ENCODE data around the gene ABCC9.
"Not testable (repeated sequence)": the region's sequence is repeated elsewhere in the genome, so short reads cannot be mapped to it uniquely, and the experiment has no call there.

ABCC9 gene

DNA sequence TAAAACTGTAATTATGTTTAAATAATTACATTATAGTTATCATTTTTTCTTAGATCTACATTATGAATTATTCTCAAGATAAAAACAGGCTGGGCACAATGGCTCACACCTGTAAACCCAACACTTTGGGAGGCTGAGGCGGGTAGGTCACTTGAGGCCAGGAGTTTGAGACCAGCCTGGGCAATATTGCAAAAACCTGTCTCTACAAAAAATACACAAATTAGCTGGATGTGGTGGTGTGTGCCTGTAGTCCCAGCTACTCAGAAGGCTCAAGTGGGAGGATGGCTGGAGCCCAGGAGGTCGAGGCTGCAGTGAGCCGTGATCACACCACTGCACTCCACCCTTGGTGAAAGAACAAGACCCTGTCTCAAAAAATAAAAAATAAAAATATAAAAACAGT, 126.4 kb downstream of the ABCC9 start:
- DNase-seq (ENCODE audit: low spot score): no peak

DNA sequence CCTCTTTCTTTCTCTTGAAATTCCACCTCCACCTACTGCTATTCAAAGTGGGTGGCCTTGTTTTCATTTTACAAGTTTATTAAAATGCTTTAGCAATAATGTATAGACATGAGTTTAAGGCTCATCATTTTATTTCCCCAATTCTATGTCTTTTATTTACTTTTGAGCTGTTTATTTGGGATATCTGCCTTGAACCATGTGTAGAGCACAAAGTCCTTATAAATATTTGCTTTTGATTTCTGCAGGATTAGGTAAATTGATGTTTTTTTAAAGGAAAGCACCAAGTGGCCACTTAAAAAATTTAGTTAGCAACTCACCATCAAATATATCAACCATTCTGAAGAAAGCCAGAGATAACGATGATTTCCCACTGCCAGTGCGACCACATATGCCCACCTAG, 126.9 kb downstream of the ABCC9 start:
- DNase-seq (ENCODE audit: low spot score): no peak

DNA sequence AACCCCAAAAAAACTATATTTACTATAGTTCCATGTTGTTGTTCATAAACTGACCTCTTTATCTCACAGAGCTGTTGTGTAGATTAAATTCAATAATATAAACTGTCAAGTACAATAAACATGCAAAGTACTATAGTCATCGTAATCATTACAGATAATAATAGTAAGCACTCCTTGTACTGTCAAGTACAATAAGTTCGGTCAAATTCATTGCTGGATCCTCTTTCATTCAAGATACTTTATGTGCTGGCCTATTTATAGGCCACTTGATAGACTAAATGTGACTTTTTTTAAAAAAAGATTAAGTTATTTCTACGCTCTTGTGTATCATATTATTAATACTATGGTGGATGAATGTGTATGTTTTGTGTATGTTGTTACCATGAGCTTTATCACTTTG, 127.5 kb downstream of the ABCC9 start:
- no peak for DNase-seq (ENCODE audit: low spot score)

DNA sequence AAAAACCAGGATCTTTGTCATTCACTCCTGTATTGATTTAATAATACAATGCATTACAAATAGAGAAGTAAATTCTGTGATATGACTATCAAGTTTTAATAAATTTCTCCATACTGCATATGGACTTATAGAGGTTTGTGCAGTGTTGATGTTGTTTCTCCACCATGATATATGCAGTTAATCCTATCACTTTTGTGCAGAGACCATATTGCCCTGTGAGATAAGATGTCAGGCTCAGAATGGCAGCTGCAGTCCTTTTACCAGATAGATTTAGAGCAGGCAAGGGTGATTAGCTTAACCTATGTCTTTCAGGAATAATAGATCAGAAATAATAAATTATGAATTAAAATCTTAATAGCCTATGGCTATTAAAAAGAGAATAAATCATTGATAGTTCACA, 128.1 kb downstream of the ABCC9 start:
- no peak for DNase-seq (ENCODE audit: low spot score)

DNA sequence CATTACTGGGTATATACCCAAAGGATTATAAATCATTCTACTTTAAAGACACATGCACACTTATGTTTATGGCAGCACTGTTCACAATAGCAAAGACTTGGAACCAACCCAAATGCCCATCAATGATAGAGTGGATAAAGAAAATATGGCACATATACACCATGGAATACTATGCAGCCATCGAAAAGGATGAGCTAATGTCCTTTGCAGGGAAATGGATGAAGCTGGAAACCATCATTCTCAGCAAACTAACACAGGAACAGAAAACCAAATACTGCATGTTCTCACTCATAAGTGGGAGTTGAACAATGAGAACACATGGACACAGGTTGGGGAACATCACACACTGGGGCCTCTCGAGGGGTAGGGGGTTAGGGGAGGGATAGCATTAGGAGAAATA, 128.9 kb downstream of the ABCC9 start:
- DNase-seq (ENCODE audit: low spot score): not testable (repeated sequence)

DNA sequence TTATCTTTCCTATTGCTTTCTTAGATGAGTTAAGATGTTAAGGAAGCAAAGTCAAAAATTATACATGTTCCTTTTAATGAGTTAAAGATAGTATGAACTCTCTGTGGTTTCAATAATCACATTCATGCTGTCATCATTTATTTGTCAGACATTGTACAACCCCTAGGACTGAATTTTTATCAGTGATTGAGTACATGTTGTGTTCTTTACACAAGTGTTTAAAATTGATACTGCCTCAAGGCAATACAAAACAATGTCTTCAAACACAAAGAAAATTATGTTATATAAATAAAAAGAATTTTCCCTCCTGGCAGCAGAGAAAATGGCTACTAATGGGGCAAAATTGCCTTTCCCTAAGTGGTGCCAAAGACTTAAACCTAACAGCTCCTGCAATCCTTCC, 132.1 kb downstream of the ABCC9 start:
- no peak for DNase-seq (ENCODE audit: low spot score)

DNA sequence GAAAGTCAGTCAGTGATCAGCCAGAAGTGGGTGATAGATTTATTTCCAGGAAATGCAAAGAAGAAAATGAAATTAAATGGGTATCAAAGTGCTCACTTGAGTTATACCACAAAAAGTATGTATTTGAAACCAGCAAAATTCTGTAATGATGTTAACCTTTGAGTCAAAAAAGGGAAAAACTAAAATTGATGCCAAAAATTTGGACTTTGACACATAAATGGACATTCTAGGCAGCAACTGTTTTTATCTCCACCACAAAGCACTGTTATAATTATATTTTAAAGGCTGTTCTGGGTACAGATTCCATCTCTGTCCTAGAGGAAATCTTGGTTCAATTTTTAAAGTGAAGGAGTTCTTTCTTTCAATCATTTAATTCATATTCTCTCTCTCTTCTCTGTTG, 135.0 kb downstream of the ABCC9 start:
- DNase-seq (ENCODE audit: low spot score): no peak

DNA sequence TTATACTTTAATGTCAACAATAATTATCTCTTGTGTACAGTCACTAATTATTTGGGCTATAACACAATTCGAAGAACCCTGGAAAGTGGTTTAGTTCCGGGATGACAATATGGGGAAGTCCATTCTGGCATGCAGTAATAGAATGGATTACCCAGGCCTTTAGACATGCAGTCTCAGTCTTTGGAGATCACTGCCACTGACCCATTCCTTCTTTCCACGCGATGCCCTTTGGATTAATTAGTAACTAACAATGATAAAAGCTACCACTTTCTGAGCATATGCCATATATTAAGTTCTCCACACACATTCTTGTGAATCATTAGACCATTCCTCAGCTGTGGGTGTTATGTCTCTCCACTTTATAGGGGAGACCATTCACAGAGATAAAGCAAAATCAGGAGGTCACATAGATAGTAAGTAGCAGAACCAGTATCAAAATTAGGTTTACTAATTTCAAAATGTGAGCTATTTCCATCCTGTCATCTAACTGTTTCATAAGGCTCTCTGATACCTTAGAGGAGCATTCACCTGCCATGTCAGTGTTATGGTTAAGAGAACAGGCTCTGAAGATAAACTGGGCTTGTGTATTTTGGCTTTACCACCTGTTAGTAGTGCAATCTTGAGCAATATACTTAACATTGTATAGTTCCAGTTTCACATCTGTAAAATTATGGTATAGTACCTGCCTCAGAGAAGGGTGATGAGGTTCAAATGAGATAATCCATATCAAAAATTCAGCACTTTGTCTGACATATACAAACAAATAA, 139.5 kb downstream of the ABCC9 start:
- no peak for DNase-seq (ENCODE audit: low spot score)

DNA sequence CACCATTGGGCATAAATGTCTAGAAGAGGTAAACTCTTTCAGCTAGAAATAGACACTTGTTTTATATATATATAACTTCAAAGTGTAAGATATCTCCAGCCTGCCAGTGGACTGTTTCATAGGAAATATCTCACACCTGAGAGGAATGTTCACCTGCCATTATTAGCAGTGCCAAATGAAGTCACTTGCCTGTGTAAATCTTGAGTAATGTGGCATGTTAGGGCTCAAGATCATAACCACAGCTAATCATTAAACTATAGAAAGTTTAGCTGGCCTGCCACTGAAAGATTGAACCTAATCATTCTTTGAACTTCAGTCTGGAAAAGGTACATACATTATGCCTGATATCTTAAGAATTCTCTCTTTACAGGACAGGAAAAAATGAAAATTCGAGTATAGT, 141.2 kb downstream of the ABCC9 start:
- no peak for DNase-seq (ENCODE audit: low spot score)

DNA sequence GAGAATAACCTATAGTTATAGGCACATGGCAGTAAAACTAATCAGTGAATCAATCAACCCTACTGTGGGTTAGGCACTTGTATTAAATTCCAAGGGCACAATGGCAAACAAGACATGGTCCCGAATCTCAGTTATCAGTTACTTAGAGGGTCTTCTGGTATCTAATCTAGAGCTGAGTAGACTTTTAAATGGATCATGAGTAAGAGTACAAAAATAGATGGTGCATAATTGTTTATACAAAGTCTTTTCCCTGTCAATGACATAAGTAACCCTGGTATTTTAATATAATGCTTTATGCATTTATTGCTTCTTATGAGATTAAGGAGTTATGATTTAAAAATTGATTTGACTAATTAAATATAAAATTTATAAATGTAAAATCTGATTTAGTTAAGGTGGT, 143.7 kb downstream of the ABCC9 start:
- DNase-seq (ENCODE audit: low spot score): no peak

DNA sequence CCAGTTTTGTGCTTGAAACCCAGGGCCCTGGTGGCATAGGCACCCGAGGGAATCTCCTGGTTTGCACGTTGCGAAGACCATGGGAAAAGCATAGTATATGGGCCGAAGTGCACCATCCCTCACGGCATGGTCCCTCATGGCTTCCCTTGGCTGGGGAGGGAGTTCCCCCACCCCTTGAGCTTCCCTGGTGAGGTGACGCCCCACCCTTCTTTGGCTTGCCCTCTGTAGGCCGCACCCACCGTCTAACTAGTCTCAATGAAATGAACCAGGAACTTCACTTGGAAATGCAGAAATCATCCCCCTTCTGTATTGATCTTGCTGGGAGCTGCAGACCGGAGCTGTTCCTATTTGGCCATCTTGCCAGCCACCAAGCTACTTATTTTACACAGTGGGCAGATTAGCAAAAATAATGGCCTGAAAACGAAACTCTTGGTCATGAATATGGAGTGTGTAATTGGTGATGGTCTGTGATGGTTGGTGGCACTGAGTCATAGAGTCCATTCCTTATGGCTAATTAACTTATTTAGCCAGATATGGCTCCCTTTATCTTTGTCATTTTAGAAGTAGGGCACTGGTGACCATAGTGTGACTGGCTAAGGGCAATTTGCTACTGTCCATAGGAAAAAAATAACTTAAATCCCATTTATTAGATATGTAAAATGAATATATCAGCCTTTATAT, 145.4 kb downstream of the ABCC9 start:
- DNase-seq (ENCODE audit: low spot score): no peak

DNA sequence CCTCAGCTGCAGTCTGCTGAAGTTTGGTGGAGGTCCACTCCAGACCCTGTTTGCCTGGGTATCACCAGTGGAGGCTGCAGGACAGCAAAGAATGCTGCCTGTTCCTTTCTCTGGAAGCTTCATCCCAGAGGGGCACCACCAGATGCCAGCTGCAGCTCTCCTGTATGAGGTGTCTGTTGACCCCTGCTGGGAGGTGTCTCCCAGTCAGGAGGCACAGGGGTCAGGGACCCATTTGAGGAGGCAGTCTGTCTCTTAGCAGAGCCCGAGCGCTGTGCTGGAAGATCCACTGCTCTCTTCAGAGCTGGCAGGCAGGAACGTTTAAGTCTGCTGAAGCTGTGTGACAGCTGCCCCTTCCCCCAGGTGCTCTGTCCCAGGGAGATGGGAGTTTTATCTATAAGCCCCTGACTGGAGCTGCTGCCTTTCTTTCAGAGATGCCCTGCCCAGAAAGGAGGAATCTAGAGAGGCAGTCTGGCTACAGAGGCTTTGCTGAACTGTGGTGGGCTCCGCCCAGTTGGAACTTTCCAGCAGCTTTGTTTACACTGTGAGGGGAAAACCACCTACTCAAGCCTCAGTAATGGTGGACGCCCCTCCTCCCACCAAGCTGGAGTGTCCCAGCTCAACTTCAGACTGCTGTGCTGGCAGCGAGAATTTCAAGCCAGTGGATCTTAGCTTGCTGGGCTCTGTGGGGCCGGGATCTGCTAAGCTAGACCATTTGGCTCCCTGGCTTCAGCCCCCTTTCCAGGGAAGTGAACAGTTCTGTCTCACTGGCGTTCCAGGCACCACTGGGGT, 146.2 kb downstream of the ABCC9 start:
- not testable (repeated sequence) for DNase-seq (ENCODE audit: low spot score)

DNA sequence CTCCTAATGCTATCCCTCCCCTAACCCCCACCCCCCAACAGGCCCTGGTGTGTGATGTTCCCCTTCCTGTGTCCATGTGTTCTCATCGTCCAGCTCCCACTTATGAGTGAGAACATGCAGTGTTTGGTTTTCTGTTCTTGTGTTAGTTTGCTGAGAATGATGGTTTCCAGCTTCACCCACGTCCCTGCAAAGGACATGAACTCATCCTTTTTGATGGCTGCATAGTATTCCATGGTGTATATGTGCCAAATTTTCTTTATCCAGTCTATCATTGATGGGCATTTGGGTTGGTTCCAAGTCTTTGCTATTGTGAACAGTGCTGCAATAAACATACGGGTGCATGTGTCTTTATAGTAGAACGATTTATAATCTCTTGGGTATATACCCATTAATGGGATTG, 151.5 kb downstream of the ABCC9 start:
- not testable (repeated sequence) for DNase-seq (ENCODE audit: low spot score)

DNA sequence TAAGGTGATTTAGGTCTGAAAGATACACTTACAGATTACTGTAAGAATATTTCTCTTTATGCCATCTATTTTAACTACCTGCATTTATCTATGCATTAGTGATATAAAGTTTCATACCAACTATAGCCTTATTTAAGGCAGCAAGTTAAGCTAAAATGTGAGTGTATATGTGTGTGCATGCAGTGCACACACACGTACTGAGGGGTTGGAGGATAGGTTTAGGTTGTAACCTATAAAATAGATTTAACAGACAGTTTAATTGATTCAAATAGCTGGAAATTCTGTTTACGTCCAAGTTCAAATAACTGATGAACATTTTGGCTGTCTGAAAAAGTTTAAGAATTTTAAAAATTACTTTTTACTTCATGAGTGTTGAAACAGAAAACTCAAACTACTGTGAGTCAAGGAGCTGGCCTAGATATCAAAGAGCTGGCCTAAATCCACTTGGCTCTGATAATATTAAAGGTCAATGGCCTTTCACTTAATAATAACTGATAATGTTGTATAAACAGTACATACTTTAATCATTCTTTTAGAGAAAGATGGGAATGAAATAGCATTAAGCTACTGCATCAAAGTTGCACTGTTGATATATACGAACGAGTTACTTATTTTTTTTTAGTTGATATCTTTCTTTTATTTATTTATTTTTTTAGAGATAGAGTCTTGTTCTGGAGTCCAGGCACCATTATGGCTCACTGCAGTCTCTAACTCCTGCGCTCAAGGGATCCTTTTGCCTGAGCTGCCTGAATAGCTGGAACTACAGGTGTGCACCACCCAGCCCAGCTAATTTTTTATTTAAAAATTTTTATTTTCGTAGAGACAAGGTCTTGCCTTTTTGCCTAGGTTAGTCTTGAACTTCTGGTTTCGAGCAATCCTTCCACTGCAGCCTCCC, 152.9 kb downstream of the ABCC9 start:
- DNase-seq (ENCODE audit: low spot score): no peak

DNA sequence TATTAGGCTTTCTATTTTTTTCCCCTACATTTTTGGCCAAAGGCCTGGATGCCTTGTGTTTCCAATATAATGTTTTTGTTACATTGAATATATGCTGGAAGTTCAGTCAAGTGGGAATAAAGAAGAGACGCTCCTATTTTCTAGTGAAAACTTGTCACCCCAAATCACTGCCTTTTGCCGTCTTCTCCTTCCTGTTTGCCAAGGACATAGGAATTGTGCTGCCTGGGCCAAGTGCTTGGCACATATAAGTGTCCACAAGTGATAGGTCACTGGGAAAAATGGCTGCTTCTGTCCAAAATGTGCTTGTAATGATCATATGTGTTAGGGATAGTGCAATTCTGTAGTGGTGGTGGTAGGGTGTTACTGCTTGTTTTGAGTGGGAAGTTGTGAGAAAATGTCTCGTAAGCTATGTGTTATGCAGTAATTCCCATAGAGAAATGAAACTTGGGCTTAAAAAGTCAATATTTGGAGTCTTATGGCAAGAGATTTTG, 155.1 kb downstream of the ABCC9 start:
- DNase-seq (ENCODE audit: low spot score): no peak

DNA sequence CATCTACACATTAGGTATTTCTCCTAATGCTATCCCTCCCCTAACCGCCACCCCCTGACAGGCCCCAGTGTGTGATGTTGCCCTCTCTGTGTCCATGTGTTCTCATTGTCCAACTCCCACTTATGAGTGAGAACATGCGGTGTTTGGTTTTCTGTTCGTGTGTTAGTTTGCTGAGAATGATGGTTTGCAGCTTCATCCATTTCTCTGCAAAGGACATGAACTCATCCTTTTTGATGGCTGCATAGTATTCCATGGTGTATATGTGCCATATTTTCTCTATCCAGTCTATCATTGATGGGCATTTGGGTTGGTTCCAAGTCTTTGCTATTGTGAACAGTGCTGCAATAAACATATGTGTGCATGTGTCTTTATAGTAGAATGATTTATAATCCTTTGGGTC, 158.5 kb downstream of the ABCC9 start:
- DNase-seq (ENCODE audit: low spot score): not testable (repeated sequence)

DNA sequence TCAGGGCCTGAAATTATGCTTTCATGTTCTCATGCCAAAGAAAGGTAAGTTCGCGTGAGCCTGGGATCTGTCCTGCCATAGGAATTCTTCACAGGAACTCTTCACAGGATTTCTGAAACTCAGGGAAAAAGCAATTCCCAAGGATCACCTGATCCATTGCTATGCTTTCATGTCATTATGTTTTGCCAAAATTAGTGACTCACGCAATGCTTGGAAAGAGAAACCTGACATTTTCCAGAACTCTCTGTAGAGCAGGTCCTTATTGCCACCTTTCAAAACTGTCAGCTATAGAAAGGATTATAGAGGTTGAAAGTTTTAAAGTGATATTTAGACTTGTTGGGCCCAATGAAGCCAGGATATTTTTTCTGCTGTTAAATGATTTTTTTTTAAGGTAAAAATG, 160.4 kb downstream of the ABCC9 start:
- DNase-seq (ENCODE audit: low spot score): no peak

DNA sequence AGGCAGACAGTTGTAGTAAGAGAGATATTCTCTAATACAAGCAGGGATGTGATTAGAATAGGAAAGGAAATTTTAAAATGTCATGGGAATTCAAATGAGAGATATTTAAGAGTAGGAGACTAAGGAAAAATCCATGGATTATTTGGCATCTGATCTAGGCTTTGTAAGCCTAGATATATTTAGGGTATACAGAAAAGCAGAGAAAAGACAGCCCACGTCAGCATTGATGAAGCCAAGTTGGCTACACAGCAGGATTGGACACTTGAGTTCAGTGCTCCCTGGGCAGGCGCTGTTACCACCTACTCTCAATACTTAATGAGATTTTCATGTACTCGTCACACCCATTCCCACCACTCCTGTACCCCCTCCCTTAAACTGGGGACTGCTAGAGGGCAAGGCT, 165.1 kb downstream of the ABCC9 start:
- DNase-seq (ENCODE audit: low spot score): no peak

DNA sequence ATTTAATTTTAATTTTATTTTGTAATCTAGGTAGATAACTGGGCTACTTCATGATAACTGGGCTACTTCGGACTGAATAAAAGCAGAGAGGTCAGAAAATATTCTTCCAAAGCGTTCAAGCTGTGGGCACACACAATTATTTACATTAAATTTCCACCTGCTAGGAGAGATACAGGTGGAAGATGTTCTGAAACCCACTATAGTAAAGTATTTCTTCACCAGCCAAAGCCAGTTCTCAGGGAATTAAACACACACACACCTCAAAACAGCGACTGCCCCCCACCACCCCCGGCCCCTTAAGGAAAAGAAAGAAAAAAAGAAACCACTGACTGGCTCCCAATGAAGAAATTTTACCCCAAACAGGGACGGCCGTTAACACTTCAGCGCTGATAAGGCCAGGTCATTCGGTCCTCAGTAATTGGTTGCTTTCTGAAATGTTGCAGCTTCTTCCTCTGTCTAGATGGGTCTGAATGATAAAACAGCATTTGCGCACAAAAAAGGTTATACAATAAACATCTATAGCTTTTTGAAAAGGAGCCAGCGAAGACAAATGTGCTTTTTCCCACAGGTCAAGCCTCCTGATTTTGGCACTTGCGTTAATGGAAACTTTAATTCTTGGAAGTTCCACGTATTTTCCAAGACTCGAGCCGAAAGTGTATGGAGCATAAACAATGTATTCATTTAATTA, 165.9 kb downstream of the ABCC9 start:
- no peak for DNase-seq (ENCODE audit: low spot score)

DNA sequence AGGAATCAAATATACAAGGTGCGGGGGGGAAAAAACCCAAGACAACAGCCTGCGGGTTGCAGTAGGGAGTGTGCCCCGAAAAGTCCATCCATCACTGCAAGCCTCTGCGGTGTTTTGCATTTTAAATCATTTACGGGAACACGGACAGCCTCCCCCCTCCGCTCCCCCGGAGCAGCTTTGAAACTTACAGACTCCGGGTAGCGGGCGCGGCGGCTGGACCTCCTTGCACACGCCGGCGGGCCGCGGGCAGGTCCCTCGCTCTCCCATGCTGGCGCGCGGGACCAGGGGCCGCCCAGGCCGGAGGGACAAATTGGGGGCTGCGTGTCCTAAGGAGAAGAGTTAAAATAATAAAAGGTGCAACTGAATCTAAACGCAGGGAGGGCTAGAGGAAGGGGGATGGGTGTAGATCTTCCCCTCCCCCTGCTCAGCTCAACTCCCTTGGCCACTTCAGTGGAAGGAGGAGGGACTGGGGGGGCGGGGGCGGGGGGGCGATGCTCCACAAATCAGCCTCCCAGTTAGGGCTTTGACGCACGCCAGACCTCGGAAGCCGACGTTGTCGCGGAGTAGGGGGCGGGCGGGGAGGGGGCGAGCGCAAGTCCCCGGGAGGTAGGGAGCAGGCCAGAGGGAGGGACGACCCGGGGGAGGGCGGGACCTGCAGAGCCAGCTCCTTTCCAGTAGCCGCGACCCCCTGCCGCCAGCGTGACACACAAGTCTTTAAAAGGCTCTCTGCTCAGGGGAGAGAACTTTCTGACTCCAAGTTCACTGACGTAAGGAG, 166.7 kb downstream of the ABCC9 start, which contains the start of gene KCNJ8:
TSS of gene KCNJ8 (minus strand) at position 349 of the 775 bp plus-strand sequence. CDS start 1,090 bp downstream, outside the sequence.
- DNase-seq (ENCODE audit: low spot score): no peak
